Measurements from ENCODE around the gene SLX4. TPM values are rescaled to one million over a fixed set of nuclear protein-coding genes. Genes with fewer than 3 reads are reported as not detected.

Gene SLX4
- total and polyA plus RNA-seq, 2 donors (not counting 3 experiments of a cell fraction or from before 2014, with no cell fraction given): 2.9 to 8.9 TPM

DNA sequence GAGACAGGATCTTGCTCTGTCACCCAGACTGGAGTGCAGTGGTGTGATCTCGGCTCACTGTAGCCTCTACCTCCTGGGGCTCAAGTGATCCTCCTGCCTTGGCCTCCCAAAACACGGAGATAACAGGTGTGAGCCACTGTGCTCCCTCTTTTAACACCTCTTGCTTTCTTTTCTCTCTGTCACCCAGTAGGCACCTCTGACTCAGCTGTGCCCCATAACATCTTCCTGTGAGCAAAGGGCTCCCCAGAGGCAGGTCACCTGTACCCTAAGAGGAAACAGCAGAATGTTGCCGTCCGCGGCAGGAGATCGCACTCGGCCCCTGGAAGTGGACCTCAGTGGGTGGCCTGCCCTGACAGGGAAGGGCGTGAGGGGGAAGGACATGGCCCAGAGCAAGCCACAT is 33.3 kb downstream of the SLX4 start:
- FAIRE-seq (no peak), DNase-seq (ENCODE audit: low read depth, low spot score) (no peak)
- no peaks in the 10 kb centered on the region for H4K20me1 ChIP-seq (replicated peaks; ENCODE audit: control insufficient read depth, extremely low read depth, insufficient read depth, low read length)
- dilution Hi-C loops (cut with MboI; ENCODE audit: extremely low pct_ligation_motif_present, low sequenced_read_pairs): no loop called here
- TF ChIP-seq, protein P1, sequence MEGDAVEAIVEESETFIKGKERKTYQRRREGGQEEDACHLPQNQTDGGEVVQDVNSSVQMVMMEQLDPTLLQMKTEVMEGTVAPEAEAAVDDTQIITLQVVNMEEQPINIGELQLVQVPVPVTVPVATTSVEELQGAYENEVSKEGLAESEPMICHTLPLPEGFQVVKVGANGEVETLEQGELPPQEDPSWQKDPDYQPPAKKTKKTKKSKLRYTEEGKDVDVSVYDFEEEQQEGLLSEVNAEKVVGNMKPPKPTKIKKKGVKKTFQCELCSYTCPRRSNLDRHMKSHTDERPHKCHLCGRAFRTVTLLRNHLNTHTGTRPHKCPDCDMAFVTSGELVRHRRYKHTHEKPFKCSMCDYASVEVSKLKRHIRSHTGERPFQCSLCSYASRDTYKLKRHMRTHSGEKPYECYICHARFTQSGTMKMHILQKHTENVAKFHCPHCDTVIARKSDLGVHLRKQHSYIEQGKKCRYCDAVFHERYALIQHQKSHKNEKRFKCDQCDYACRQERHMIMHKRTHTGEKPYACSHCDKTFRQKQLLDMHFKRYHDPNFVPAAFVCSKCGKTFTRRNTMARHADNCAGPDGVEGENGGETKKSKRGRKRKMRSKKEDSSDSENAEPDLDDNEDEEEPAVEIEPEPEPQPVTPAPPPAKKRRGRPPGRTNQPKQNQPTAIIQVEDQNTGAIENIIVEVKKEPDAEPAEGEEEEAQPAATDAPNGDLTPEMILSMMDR (IDR thresholded peaks at IDR 0.05; ENCODE audit: extremely low read depth in 1 of 2, insufficient read depth in 1 of 2, low read depth in 1 of 2, low read length in 2 of 2): no peak
- no peak for TF ChIP-seq FOS (IDR thresholded peaks at IDR 0.05; ENCODE audit: borderline replicate concordance, insufficient read depth, low read length)
- TF ChIP-seq POLR2AphosphoS5 (IDR thresholded peaks at IDR 0.05; ENCODE audit: insufficient read depth, low read depth, low read length): no peak
- no peak for TF ChIP-seq EZH2 (IDR thresholded peaks at IDR 0.05; ENCODE audit: borderline replicate concordance, low read depth, low read length, severe bottlenecking)
- TF ChIP-seq MYC (IDR thresholded peaks at IDR 0.05; ENCODE audit: low read depth, low read length): no peak
- TF ChIP-seq GATA2 (IDR thresholded peaks at IDR 0.05; ENCODE audit: insufficient read depth, insufficient read length, low read depth, low read length): no peak
- TF ChIP-seq POLR2A (IDR thresholded peaks at IDR 0.05; ENCODE audit: low read depth, low read length): no peak
- TF ChIP-seq, protein P2, sequence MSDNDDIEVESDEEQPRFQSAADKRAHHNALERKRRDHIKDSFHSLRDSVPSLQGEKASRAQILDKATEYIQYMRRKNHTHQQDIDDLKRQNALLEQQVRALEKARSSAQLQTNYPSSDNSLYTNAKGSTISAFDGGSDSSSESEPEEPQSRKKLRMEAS (IDR thresholded peaks at IDR 0.05; ENCODE audit: insufficient read depth, insufficient read length): no peak
- TF ChIP-seq JUN (IDR thresholded peaks at IDR 0.05; ENCODE audit: borderline replicate concordance, insufficient read depth, insufficient read length, low read depth): no peak
- H3K9ac ChIP-seq (replicated peaks; ENCODE audit: extremely low read depth, insufficient read depth, low read length): no peak overlapping the region
- intact Hi-C loops (cut with micrococcal nuclease): no loop called here
- no peaks in the 10 kb centered on the region for H3K9me3 ChIP-seq (replicated peaks; ENCODE audit: control insufficient read depth, insufficient read depth, low read length)
- no peaks in the 10 kb centered on the region for H3K36me3 ChIP-seq (ENCODE audit: control insufficient read depth in 2 of 2, extremely low read depth in 1 of 2, insufficient read depth in 2 of 2, low read length in 2 of 2)
- H3K27me3 ChIP-seq (ENCODE audit: control insufficient read depth in 2 of 2, insufficient read depth in 2 of 2, low read length in 2 of 2): no peaks in the 10 kb centered on the region
- H3K4me3 ChIP-seq (replicated peaks in 1 of 3; ENCODE audit: insufficient read depth in 1 of 3, low read depth in 1 of 3, low read length in 3 of 3): no peak overlapping the region
- CTCF ChIA-PET: no interaction called here
- H3K4me1 ChIP-seq (ENCODE audit: control insufficient read depth, extremely low read depth, insufficient read depth, low read length): peaks cover 10% of the 10 kb centered on the region
- no TSS peak for BruUV-seq (replicated peaks)
- POLR2A ChIA-PET: no interaction called here
- H3K27ac ChIP-seq (ENCODE audit: insufficient read depth, low read depth, low read length): no peak overlapping the region
- no peaks in the 10 kb centered on the region for H3K9me1 ChIP-seq (replicated peaks; ENCODE audit: control insufficient read depth, extremely low read depth, insufficient read depth, low read length)
- H2AFZ ChIP-seq (ENCODE audit: low read depth, low read length): no peak overlapping the region
- H3K79me2 ChIP-seq (ENCODE audit: control insufficient read depth, insufficient read depth, low read length): no peaks in the 10 kb centered on the region
- H3K4me2 ChIP-seq (ENCODE audit: insufficient read depth, low read length): no peak overlapping the region
